Fibroblast of pulmonary artery (primary cell): ENCODE measurements around the gene LAMA5.

ENCODE experiments used
- DNase-seq: peaks from one replicate; pipeline ENCODE4 v3.0.0-alpha.2; 2010; ENCODE audit warnings: low read depth
- H3K4me3 ChIP-seq: replicated peaks from 2 replicates; pipeline ENCODE4 v1.5.1; 2011; ENCODE audit warnings: low read depth, mild to moderate bottlenecking, control low read depth, low read length, moderate library complexity
- TF ChIP-seq, protein P1 (sequence below): IDR thresholded peaks from 2 replicates; pipeline ENCODE4 v1.5.1; 2011; ENCODE audit warnings: mild to moderate bottlenecking, control low read depth, low read length, inconsistent platforms; ENCODE audit errors: missing control alignments

Gene LAMA5

DNA sequence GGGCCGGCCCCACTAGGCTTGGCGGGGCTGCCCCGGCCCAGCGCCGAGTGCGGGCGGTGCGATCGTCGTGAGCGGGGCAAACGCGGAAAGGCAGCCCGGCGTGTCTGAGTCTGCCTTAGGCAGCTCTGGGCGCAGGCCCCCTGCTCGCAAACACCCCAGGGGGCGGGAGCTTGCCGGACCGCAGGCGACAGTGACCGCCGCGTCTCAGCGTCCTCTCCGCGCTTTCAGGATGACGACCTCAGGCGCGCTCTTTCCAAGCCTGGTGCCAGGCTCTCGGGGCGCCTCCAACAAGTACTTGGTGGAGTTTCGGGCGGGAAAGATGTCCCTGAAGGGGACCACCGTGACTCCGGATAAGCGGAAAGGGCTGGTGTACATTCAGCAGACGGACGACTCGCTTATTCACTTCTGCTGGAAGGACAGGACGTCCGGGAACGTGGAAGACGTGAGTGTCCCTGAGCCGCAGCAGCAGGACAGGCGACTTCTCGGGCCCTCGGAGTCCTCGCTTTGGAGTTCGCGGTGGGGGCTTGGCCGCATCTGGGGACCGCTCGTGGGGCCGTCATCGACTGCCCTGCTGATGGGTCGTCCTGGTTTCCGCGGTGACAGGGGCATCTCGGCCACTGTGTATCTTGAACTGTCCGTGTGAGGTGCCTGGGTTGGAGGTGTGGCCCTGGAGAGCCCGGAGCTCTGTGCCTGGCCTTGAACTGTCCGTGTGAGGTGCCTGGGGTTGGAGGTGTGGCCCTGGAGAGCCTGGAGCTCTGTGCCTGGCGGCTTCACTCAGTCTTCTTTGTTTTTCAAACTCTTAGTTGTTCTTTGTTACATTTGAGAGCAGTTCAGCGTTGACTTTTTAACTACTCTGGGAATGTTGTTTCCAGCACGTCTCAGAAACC, 63.5 kb downstream of the LAMA5 start:
- H3K4me3 ChIP-seq, result peak overlapping the region; percentile 82
- DNase-seq, result no peak
- TF ChIP-seq, protein P1, sequence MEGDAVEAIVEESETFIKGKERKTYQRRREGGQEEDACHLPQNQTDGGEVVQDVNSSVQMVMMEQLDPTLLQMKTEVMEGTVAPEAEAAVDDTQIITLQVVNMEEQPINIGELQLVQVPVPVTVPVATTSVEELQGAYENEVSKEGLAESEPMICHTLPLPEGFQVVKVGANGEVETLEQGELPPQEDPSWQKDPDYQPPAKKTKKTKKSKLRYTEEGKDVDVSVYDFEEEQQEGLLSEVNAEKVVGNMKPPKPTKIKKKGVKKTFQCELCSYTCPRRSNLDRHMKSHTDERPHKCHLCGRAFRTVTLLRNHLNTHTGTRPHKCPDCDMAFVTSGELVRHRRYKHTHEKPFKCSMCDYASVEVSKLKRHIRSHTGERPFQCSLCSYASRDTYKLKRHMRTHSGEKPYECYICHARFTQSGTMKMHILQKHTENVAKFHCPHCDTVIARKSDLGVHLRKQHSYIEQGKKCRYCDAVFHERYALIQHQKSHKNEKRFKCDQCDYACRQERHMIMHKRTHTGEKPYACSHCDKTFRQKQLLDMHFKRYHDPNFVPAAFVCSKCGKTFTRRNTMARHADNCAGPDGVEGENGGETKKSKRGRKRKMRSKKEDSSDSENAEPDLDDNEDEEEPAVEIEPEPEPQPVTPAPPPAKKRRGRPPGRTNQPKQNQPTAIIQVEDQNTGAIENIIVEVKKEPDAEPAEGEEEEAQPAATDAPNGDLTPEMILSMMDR, result no peak

DNA sequence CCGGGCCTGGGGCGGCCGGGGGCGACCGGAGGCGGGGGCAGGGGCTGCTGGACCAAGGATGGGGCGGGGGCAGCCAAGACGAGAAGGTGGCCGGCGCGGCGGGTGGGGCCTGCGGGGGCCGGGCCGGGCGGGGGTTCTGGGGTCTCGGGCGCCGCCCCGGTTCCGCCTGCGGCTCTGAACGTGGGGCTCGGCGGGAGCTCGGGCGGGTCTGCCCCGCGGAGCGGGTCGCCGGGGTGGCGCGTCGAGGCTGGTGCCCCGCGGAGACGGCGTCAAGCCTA, 64.1 kb downstream of the LAMA5 start:
- peak overlapping the region; percentile 82 for H3K4me3 ChIP-seq

DNA sequence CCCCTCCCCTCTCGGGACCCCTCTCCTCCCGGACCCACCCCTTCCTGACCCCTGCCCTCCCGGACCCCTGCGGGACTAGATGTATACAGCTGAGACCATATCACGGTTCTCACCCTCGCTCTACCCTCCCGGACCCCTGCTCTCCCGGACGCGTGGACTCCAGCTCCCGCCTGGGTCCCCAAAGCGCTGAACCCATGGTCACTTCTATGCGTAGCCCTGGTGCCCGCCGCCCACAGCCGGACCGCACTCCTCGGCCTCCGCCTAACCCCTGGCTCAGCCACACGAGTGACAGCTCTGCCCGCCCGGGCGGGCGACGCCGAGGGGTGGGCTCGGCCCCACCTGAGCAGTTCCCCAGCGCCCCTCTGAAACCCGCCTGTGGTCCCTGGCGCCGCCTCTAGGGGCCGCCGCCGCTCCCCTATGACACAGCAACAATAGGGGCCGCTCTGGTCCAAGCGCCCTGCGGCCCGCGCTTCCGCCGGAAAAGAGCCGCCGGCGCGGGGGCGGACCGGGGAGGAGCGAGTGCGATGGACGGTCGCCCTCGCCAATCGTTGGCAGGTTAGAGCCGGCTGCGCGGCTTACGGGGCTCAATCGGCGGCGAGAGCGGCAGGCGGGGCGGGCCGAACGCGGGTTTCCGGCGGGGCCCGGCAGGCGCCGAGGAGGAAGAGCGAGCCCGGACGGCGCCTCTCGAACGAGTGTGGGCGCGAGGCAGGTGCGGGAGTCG, 64.6 kb downstream of the LAMA5 start, which contains the start of gene ADRM1:
Gene ADRM1, plus strand, starts transcription at position 657 of the 721 bp plus-strand sequence. CDS start 572 bp downstream, outside the sequence.
- DNase-seq, result peak; percentile 97

More for the DNA sequence above, 64.1 kb downstream of the LAMA5 start:
- TF ChIP-seq, protein P1, result no peak
- DNase-seq, result no peak

DNA sequence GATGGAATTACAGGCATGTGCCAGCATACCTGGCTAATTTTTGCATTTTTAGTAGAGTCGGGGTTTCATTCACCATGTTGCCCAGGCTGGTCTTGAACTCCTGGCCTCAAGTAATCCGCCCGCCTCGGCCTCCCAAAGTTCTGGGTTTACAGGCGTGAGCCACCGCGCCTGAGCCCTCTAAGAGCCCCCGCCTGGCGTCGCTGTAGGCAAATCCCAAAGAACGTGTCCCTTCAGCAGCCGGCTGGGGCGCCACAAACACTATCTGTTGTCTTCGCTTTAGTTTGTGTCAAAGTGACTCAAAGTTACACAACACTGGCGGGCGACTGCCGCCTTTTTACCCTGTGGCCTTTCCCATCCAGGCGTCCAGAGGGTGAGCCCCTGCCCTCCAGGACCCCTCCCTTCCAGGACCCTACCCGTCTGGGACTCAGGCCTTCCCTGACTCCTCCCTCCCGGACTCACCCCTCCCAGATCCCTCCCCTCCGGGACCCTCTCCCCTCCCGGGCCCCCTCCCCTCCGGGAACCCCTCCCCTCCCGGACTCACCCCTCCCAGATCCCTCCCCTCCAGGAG, 65.3 kb downstream of the LAMA5 start:
- TF ChIP-seq, protein P1, result peak; percentile 84

More for the DNA sequence above, 64.6 kb downstream of the LAMA5 start, which contains the start of gene ADRM1:
- H3K4me3 ChIP-seq, result peak within 1 kb of the TSS; percentile 82
- TF ChIP-seq, protein P1, result peak; percentile 55

DNA sequence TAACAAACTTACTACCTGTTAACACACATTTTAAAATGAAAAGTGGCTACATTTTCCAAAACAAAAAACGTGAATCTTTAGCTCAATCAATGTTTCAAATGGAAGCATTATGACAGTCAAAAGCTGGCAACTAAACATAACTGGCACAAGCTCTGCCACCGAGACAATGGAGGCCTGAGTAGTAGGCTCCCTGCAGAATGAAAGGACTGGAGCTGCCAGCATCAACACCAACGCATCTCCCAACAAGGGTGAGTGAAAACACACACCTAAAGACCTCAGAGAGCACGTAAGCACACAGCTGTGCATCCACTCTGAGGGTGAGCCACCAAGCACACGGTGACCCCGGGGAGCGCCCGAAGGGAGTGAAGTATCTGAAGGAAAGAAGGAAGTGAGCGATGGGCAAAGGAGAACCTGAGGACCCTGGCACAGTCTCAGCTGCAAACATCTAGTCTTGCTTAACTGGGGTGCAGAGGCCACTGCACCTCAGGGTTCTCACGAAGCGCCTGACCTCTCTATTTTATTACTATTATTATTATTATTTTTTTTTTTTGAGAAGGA, 65.9 kb downstream of the LAMA5 start:
- no peak overlapping the region for H3K4me3 ChIP-seq
- DNase-seq, result no peak
- TF ChIP-seq, protein P1, result no peak

More for the DNA sequence above, 65.3 kb downstream of the LAMA5 start:
- peak overlapping the region; percentile 72 for H3K4me3 ChIP-seq
- DNase-seq, result peak; percentile 93

DNA sequence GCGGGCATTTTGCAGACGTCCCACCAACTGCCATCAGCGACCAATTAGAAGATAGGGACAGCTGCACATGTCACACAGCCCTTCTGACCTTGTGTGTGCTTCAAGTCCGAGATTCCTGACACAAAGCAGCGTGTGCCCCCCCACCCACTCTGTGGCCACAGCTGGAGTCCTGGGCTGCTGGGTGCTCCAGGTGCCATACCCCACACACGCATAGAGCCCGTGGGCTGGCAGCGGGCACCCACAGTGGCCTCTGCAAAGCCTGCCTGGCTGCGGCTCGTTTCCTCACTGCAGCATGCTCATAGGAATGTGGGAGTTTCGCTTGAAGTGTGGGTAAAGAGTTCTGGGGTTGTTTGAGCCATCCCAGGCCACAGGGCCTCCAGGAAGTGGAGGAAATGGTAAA, 66.8 kb downstream of the LAMA5 start:
- no peak for DNase-seq

More for the DNA sequence above, 66.8 kb downstream of the LAMA5 start:
- H3K4me3 ChIP-seq, result no peak overlapping the region
- TF ChIP-seq, protein P1, result no peak
